ENCODE results near the gene METTL15. TPM values are rescaled to one million over a fixed set of nuclear protein-coding genes. Genes with fewer than 3 reads are reported as not detected.
"Not testable (repeated sequence)": the region's sequence is repeated elsewhere in the genome, so short reads cannot be mapped to it uniquely, and the experiment has no call there.

Gene METTL15
- total RNA-seq, 1 donor from 2014 or later = 16.2 TPM

DNA sequence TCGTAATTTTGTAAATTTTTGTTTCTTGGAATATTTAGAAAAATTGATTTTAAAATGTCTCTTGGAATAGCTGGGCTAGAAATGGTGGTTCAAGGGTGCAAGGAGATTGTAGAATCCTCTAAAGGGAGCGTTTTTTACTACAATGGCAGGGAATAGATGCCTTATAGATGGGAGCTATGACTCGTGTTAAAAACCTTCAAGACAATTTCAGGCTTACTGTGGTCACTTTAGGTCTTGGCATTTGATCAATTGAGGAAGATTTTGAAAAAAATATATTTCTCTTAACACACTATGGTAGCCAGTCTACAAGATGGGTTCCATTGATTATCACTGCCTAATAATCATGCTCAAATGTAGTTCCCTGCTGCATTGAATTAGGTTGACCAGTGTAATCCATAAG lies 25.0 kb downstream of the METTL15 start:
- no peak for DNase-seq (ENCODE audit: low read depth, low spot score)
- Mint-ChIP-seq H3K4me1 (no peaks in the 10 kb centered on the region), H3K4me3 (no peak overlapping the region), H3K27me3 (ENCODE audit: low read depth) (no peaks in the 10 kb centered on the region), H3K36me3 (ENCODE audit: low read depth) (peaks cover 53% of the 10 kb centered on the region), H3K9me3 (peaks cover 18% of the 10 kb centered on the region), H3K27ac (ENCODE audit: unreplicated experiment) (no peak overlapping the region)
- TF ChIP-seq, protein P1, sequence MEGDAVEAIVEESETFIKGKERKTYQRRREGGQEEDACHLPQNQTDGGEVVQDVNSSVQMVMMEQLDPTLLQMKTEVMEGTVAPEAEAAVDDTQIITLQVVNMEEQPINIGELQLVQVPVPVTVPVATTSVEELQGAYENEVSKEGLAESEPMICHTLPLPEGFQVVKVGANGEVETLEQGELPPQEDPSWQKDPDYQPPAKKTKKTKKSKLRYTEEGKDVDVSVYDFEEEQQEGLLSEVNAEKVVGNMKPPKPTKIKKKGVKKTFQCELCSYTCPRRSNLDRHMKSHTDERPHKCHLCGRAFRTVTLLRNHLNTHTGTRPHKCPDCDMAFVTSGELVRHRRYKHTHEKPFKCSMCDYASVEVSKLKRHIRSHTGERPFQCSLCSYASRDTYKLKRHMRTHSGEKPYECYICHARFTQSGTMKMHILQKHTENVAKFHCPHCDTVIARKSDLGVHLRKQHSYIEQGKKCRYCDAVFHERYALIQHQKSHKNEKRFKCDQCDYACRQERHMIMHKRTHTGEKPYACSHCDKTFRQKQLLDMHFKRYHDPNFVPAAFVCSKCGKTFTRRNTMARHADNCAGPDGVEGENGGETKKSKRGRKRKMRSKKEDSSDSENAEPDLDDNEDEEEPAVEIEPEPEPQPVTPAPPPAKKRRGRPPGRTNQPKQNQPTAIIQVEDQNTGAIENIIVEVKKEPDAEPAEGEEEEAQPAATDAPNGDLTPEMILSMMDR (conservative IDR thresholded peaks at IDR 0.05) = no peak

DNA sequence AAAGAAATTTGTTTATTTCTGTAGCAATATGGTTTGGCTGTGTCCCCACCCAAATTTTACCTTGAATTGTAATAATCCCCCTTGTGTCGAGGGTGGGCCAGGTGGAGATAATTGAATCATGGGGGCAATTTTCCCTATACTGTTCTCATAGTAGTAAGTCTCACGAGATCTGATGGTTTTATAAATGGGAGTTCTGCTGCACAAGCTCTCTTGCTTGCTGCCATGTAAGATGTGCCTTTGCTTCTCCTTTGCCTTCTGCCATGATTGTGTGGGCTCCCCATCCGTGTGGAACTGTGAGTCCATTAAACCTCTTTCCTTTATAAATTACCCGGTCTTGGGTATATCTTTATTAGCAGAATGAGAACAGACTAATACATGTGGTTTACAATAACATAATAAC lies 28.0 kb downstream of the METTL15 start:
- Mint-ChIP-seq H3K36me3 (ENCODE audit: low read depth) (peaks cover 69% of the 10 kb centered on the region), H3K9me3 (peaks cover 22% of the 10 kb centered on the region)
- H3K4me1 Mint-ChIP-seq; DNase-seq (ENCODE audit: low read depth, low spot score); H3K27me3 Mint-ChIP-seq (ENCODE audit: low read depth); H3K27ac Mint-ChIP-seq (ENCODE audit: unreplicated experiment); H3K4me3 Mint-ChIP-seq: not testable (repeated sequence)

DNA sequence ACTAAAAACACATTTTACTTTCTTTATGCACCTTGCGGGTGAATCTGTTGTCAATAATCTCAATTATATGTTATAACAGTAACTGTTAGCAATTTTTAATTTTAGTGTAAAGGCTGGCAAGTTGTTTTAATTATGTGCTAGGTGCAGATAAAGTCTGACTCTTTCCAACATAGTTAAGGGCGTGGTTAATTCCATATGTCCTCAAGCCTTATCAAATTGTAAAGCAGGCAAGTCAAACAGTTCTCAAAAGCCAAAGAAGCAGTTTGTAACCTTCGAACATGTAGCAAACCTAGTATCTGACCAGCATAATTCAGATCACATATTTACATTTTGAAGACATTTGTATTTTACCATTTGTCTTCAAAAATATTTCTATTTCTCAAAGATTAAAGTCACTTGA lies 29.2 kb downstream of the METTL15 start:
- no peak overlapping the region for H3K27ac Mint-ChIP-seq (ENCODE audit: unreplicated experiment)
- no peak overlapping the region for H3K4me3 Mint-ChIP-seq
- peaks cover 22% of the 10 kb centered on the region for H3K9me3 Mint-ChIP-seq
- no peaks in the 10 kb centered on the region for H3K27me3 Mint-ChIP-seq (ENCODE audit: low read depth)
- H3K4me1 Mint-ChIP-seq = no peaks in the 10 kb centered on the region
- peaks cover 67% of the 10 kb centered on the region for H3K36me3 Mint-ChIP-seq (ENCODE audit: low read depth)
- DNase-seq (ENCODE audit: low read depth, low spot score) = no peak
- TF ChIP-seq, protein P1 (conservative IDR thresholded peaks at IDR 0.05) = no peak

DNA sequence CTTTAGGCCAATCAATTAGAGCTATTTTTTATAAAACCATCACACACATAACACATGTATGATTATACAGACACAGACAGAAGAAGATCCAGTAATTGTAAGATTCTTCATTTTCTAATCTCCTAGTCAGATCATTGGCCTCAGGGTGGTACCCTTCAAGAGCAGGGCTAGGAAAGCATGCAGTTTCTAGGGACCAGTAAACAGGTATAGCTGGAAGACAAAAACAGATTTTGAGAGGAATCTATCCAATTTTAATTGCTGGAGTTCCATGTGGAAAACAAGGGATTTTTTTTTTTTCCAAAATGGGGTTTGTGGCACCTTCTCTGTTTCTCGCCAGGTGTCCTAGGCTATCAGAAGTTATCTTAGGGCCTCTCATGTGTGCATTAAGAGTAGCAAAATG lies 29.6 kb downstream of the METTL15 start:
- H3K4me3 Mint-ChIP-seq = no peak overlapping the region
- H3K4me1 Mint-ChIP-seq = no peaks in the 10 kb centered on the region
- TF ChIP-seq, protein P1 (conservative IDR thresholded peaks at IDR 0.05) = no peak
- H3K36me3 Mint-ChIP-seq (ENCODE audit: low read depth) = peaks cover 66% of the 10 kb centered on the region
- H3K9me3 Mint-ChIP-seq = peaks cover 22% of the 10 kb centered on the region
- no peak overlapping the region for H3K27ac Mint-ChIP-seq (ENCODE audit: unreplicated experiment)
- no peak for DNase-seq (ENCODE audit: low read depth, low spot score)
- no peaks in the 10 kb centered on the region for H3K27me3 Mint-ChIP-seq (ENCODE audit: low read depth)

DNA sequence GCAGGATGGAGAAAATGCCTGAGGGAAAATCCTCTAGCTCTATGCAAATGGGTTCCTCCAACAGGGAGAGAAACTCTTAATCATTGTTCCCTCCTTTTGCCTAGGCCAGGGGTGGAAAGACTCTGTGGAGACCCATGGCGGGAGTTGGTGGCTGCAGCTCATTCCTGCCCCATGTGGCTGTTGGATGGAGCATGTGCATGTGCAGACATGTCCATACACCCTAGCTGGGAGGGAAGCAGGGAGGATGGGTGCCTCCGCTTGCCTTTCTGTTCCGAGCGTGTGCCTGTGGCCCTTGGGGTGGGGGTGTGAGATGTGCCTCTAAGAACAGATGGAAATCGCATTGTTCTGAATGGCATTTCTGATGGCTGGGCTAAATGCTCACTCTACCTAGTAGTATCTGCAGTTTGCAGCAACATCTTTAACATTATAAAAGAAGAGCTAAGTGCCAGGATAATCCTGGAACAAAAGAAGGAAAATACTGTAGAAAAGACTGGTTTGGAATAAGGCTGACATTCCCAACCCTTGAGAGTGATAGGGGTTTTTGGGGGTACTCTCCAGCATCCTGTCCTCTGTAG lies 31.7 kb downstream of the METTL15 start:
- peaks cover 46% of the 10 kb centered on the region for H3K36me3 Mint-ChIP-seq (ENCODE audit: low read depth)
- H3K4me1 Mint-ChIP-seq = no peaks in the 10 kb centered on the region

More for the DNA sequence above, 31.7 kb downstream of the METTL15 start:
- Mint-ChIP-seq H3K27ac (ENCODE audit: unreplicated experiment) (no peak overlapping the region), H3K4me3 (no peak overlapping the region), H3K9me3 (peaks cover 16% of the 10 kb centered on the region), H3K27me3 (ENCODE audit: low read depth) (no peaks in the 10 kb centered on the region)
- TF ChIP-seq, protein P1 (conservative IDR thresholded peaks at IDR 0.05) = no peak
- DNase-seq (ENCODE audit: low read depth, low spot score) = no peak

All from neural crest cell (in vitro differentiated cells).